Mesothelial cell of epicardium (in vitro differentiated cells): ENCODE measurements around the gene NOMO2. TPM values are rescaled to one million over a fixed set of nuclear protein-coding genes. Genes with fewer than 3 reads are reported as not detected.
"Not testable (repeated sequence)": the region's sequence is repeated elsewhere in the genome, so short reads cannot be mapped to it uniquely, and the experiment has no call there.

Experiments
- DNase-seq, 2 experiments: peaks; one replicate each; pipeline ENCODE4 v3.0.0; 2021; ENCODE audit warnings: low spot score in 2 of 2; ENCODE audit not compliant: unreplicated experiment in 2 of 2
- H3K27ac Mint-ChIP-seq: 2 replicates; pipeline ENCODE4 v1.8.0; 2021; ENCODE audit warnings: mixed read lengths
- H3K27me3 Mint-ChIP-seq: 2 replicates; pipeline ENCODE4 v1.8.0; 2021; ENCODE audit warnings: low read depth, mixed read lengths
- H3K36me3 Mint-ChIP-seq: 2 replicates; pipeline ENCODE4 v1.8.0; 2021; ENCODE audit warnings: mixed read lengths
- H3K4me1 Mint-ChIP-seq: 2 replicates; pipeline ENCODE4 v1.8.0; 2021; ENCODE audit warnings: mixed read lengths
- H3K4me3 Mint-ChIP-seq: 2 replicates; pipeline ENCODE4 v1.8.0; 2021; ENCODE audit warnings: mild to moderate bottlenecking, moderate library complexity, mixed read lengths
- H3K9me3 Mint-ChIP-seq: 2 replicates; pipeline ENCODE4 v1.8.0; 2021; ENCODE audit warnings: mixed read lengths
- total RNA-seq: library from RNA; stranded (reverse); gene quantifications from 3 replicates; pipeline ENCODE4 v1.2.1, GENCODE V29; 2021

Gene NOMO2
- 73.8 to 80.3 TPM (median 74.4 TPM) in 3 replicates for total RNA-seq

- not testable (repeated sequence) for H3K36me3 Mint-ChIP-seq, H3K27ac Mint-ChIP-seq, H3K27me3 Mint-ChIP-seq, H3K9me3 Mint-ChIP-seq, H3K4me1 Mint-ChIP-seq, H3K4me3 Mint-ChIP-seq
- peak; percentile 70 to 95 for DNase-seq
Observed at GRCh38 chr16:18561727-18562314, at the start of gene NOMO2. TSS of gene NOMO2 (minus strand) at chr16:18562097. CDS start at chr16:18562040, 57 bp downstream.

DNA sequence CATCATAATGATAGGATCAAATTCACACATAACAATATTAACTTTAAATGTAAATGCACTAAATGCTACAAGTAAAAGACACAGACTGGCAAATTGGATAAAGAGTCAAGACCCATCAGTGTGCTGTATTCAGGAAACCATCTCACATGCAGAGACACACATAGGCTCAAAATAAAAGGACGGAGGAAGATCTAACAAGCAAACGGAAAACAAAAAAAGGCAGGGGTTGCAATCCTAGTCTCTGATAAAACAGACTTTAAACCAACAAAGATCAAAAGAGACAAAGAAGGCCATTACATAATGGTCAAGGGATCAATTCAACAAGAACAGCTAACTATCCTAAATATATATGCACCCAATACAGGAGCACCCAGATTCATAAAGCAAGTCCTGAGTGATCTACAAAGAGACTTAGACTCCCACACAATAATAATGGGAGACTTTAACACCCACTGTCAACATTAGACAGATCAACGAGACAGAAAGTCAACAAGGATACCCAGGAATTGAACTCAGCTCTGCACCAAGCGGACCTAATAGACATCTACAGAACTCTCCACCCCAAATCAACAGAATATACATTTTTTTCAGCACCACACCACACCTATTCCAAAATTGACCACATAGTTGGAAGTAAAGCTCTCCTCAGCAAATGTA lies 48.4 kb upstream of the NOMO2 start:
- not testable (repeated sequence) for H3K27me3 Mint-ChIP-seq, H3K9me3 Mint-ChIP-seq, H3K4me1 Mint-ChIP-seq, H3K4me3 Mint-ChIP-seq, H3K27ac Mint-ChIP-seq, DNase-seq, H3K36me3 Mint-ChIP-seq

- H3K27me3 Mint-ChIP-seq, H3K4me1 Mint-ChIP-seq, H3K4me3 Mint-ChIP-seq, DNase-seq, H3K36me3 Mint-ChIP-seq, H3K27ac Mint-ChIP-seq, H3K9me3 Mint-ChIP-seq: not testable (repeated sequence)
Observed at GRCh38 chr16:18608271-18608670, 46.4 kb upstream of the NOMO2 start.

- not testable (repeated sequence) for H3K4me3 Mint-ChIP-seq, H3K27me3 Mint-ChIP-seq, H3K4me1 Mint-ChIP-seq, H3K36me3 Mint-ChIP-seq, H3K27ac Mint-ChIP-seq, DNase-seq, H3K9me3 Mint-ChIP-seq
Observed at GRCh38 chr16:18603572-18604246, 41.8 kb upstream of the NOMO2 start.

- H3K27ac Mint-ChIP-seq, H3K4me1 Mint-ChIP-seq, DNase-seq, H3K4me3 Mint-ChIP-seq, H3K27me3 Mint-ChIP-seq, H3K9me3 Mint-ChIP-seq, H3K36me3 Mint-ChIP-seq: not testable (repeated sequence)
Observed at GRCh38 chr16:18598582-18598981, 36.7 kb upstream of the NOMO2 start.

- H3K4me3 Mint-ChIP-seq, H3K36me3 Mint-ChIP-seq, H3K27me3 Mint-ChIP-seq, H3K9me3 Mint-ChIP-seq, H3K4me1 Mint-ChIP-seq, H3K27ac Mint-ChIP-seq, DNase-seq: not testable (repeated sequence)
Observed at GRCh38 chr16:18597734-18598133, 35.8 kb upstream of the NOMO2 start.

- peak overlapping the region; percentile 16 for H3K27ac Mint-ChIP-seq
- H3K4me1 Mint-ChIP-seq, DNase-seq, H3K36me3 Mint-ChIP-seq, H3K9me3 Mint-ChIP-seq, H3K4me3 Mint-ChIP-seq, H3K27me3 Mint-ChIP-seq: not testable (repeated sequence)
Observed at GRCh38 chr16:18597319-18597718, 35.4 kb upstream of the NOMO2 start.

DNA sequence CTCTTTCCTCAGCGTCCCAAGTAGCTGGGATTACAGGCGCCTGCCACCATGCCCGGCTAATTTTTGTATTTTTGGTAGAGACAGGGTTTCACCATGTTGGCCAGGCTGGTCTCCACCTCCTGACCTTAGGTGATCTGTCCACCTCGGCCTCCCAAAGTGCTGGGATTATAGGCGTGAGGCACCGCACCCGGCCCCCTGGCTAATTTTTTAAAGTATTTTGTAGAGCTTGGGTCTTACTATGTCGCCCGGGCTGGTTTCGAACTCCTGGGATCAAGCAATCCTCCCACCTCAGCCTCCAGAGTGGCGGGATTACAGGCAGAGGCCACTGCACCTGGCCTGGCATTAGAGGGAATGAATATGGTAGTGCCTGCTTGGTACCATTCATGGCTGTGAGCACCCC lies 33.9 kb upstream of the NOMO2 start:
- H3K36me3 Mint-ChIP-seq, H3K4me3 Mint-ChIP-seq, H3K27me3 Mint-ChIP-seq, H3K9me3 Mint-ChIP-seq, DNase-seq, H3K4me1 Mint-ChIP-seq, H3K27ac Mint-ChIP-seq: not testable (repeated sequence)

- H3K27me3 Mint-ChIP-seq, H3K4me1 Mint-ChIP-seq, H3K27ac Mint-ChIP-seq, DNase-seq, H3K36me3 Mint-ChIP-seq, H3K4me3 Mint-ChIP-seq, H3K9me3 Mint-ChIP-seq: not testable (repeated sequence)
Observed at GRCh38 chr16:18594880-18595279, 33.0 kb upstream of the NOMO2 start.

DNA sequence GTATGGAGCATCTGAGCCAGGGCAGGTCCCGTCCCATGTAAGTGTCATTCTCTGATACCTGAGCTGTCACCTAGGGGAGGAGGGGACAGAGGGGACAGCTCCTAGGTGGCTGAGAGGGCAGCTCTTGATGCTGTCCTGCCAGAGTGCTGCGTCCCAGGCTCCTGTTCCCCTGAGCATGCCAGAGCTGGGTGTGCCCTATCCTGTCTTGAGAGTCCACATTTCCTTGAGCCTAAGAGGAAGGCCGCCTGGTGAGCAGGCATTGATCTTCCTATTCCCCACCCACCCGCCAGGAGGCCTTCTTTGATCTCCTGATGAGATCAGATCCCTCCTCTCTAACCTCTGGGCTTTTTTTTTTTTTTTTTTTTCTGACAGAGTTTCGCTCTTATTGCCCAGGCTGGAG lies 32.0 kb upstream of the NOMO2 start:
- not testable (repeated sequence) for H3K27me3 Mint-ChIP-seq, H3K4me3 Mint-ChIP-seq, H3K27ac Mint-ChIP-seq, H3K4me1 Mint-ChIP-seq, H3K9me3 Mint-ChIP-seq, DNase-seq, H3K36me3 Mint-ChIP-seq

DNA sequence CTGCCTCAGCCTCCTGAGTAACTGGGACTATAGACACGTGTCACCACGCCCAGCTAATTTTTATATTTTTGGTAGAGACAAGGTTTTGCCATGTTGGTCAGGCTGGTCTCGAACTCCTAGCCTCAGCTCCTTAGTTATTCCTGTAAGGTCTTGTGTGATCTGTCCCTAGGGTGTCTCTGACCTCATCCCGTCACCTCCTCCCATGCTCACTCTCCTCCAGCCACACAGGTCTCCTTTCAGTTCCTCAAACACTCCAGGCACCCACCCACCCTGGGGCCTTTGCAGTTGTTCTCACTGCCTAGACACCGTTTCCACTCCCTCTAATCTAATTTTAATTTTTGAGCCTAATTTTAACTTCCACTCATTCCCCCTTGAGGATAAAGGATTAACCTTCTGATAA lies 31.1 kb upstream of the NOMO2 start:
- not testable (repeated sequence) for H3K27ac Mint-ChIP-seq, DNase-seq, H3K4me3 Mint-ChIP-seq, H3K27me3 Mint-ChIP-seq, H3K36me3 Mint-ChIP-seq, H3K4me1 Mint-ChIP-seq, H3K9me3 Mint-ChIP-seq

DNA sequence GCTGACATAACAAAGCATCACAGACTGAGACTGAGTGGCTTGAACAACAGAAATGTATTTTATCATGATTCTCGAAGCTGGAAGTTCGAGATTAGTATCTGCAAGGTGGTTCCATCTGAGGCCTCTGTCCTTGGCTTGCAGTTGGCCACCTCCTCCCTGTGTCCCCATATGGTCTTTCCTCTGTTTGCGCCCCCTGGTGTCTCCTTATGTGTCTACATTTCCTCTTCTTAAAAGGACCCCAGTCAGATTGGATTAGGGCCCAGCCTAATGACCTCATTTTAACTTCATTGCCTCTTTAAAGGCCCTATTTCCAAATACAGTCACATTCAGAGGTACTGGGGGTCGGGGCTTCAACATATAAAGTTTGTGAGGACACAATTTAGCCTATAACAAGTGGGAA lies 30.0 kb upstream of the NOMO2 start:
- not testable (repeated sequence) for H3K4me3 Mint-ChIP-seq, H3K27me3 Mint-ChIP-seq

GRCh38 chr16:18591441-18591840 lies 29.5 kb upstream of the NOMO2 start:
- not testable (repeated sequence) for H3K9me3 Mint-ChIP-seq, DNase-seq, H3K4me3 Mint-ChIP-seq, H3K27me3 Mint-ChIP-seq, H3K4me1 Mint-ChIP-seq, H3K27ac Mint-ChIP-seq, H3K36me3 Mint-ChIP-seq

More for the DNA sequence above, 30.0 kb upstream of the NOMO2 start:
- H3K9me3 Mint-ChIP-seq, H3K4me1 Mint-ChIP-seq, DNase-seq, H3K36me3 Mint-ChIP-seq, H3K27ac Mint-ChIP-seq: not testable (repeated sequence)

DNA sequence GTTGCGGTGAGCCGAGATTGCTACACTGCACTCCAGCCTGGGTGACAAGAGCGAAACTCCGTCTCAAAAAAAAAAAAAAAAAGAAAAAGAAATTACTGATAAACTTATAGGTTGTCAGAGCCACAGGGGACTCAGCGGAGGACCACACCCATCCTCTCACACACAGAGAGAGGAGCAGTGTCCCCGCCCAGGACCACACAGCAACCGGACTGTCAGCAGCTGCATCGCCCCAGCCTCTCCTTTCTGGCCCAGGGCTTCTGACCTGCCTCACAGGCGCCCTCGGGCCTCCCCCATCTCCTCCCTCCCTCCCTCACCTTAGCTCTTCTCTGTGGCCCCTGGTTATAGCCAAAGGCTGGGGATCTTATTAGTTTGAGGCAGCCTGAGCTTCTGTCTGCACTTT lies 27.9 kb upstream of the NOMO2 start:
- H3K27ac Mint-ChIP-seq, H3K4me1 Mint-ChIP-seq, H3K9me3 Mint-ChIP-seq, H3K4me3 Mint-ChIP-seq, H3K36me3 Mint-ChIP-seq, DNase-seq, H3K27me3 Mint-ChIP-seq: not testable (repeated sequence)
